ENCODE results near the gene TMEM169. TPM values are rescaled to one million over a fixed set of nuclear protein-coding genes. Genes with fewer than 3 reads are reported as not detected.
A peak's percentile ranks its signal among the peaks of the same experiment; 100 is the strongest.

The TMEM169 gene
- total RNA-seq, 2 donors from 2014 or later: 0.15 to 0.21 TPM

GRCh38 chr2:216103213-216103612 lies 21.5 kb downstream of the TMEM169 start:
- Histone ChIP-seq H3K27me3 (no peaks in the 10 kb centered on the region), H3K9me3 (no peaks in the 10 kb centered on the region), H3K4me1 (no peaks in the 10 kb centered on the region), H3K9ac (ENCODE audit: low read depth in 2 of 2, low read length in 2 of 2) (no peak overlapping the region), H3K36me3 (no peaks in the 10 kb centered on the region), H3K4me3 (no peak overlapping the region), H3K27ac (no peak overlapping the region)
- no peak for DNase-seq
- TF ChIP-seq CTCF (IDR thresholded peaks at IDR 0.05): no peak
- intact Hi-C loops (cut with DNase I): no loop called here

GRCh38 chr2:216104691-216105090 lies 23.0 kb downstream of the TMEM169 start:
- TF ChIP-seq CTCF (IDR thresholded peaks at IDR 0.05): no peak
- H3K9me3 ChIP-seq: no peaks in the 10 kb centered on the region
- no peak overlapping the region for H3K4me3 ChIP-seq
- H3K36me3 ChIP-seq: no peaks in the 10 kb centered on the region
- no peaks in the 10 kb centered on the region for H3K27me3 ChIP-seq
- DNase-seq: no peak
- no peak overlapping the region for H3K27ac ChIP-seq
- H3K9ac ChIP-seq (ENCODE audit: low read depth in 2 of 2, low read length in 2 of 2): no peak overlapping the region
- intact Hi-C loops (cut with DNase I): no loop called here
- H3K4me1 ChIP-seq: no peaks in the 10 kb centered on the region

- no peaks in the 10 kb centered on the region for H3K36me3 ChIP-seq
- DNase-seq: no peak
- H3K4me1 ChIP-seq: no peaks in the 10 kb centered on the region
- no peaks in the 10 kb centered on the region for H3K9me3 ChIP-seq
- intact Hi-C loops (cut with DNase I): loop anchor here (2.0 kb wide), 1 partner anchor 27 kb away; the partner anchor contains the start of genes PECR and TMEM169
- H3K27me3 ChIP-seq: no peaks in the 10 kb centered on the region
- TF ChIP-seq CTCF (IDR thresholded peaks at IDR 0.05): no peak
- H3K27ac ChIP-seq: no peak overlapping the region
- no peak overlapping the region for H3K4me3 ChIP-seq
- no peak overlapping the region for H3K9ac ChIP-seq (ENCODE audit: low read depth in 2 of 2, low read length in 2 of 2)
Observed at GRCh38 chr2:216107320-216107719, 25.6 kb downstream of the TMEM169 start.

GRCh38 chr2:216107760-216108159 lies 26.0 kb downstream of the TMEM169 start:
- H3K9me3 ChIP-seq: no peaks in the 10 kb centered on the region
- H3K4me1 ChIP-seq: no peaks in the 10 kb centered on the region
- H3K36me3 ChIP-seq: no peaks in the 10 kb centered on the region
- no peak for DNase-seq
- no peaks in the 10 kb centered on the region for H3K27me3 ChIP-seq
- no peak for TF ChIP-seq CTCF (IDR thresholded peaks at IDR 0.05)
- no peak overlapping the region for H3K27ac ChIP-seq
- intact Hi-C loops (cut with DNase I): loop anchor here (2.0 kb wide), 1 partner anchor 27 kb away; the partner anchor contains the start of genes PECR and TMEM169
- no peak overlapping the region for H3K4me3 ChIP-seq
- H3K9ac ChIP-seq (ENCODE audit: low read depth in 2 of 2, low read length in 2 of 2): no peak overlapping the region

- intact Hi-C loops (cut with DNase I): no loop called here
- Histone ChIP-seq H3K4me1 (no peaks in the 10 kb centered on the region), H3K27ac (peak overlapping the region; percentile 83), H3K9ac (ENCODE audit: low read depth in 2 of 2, low read length in 2 of 2) (no peak overlapping the region), H3K9me3 (no peaks in the 10 kb centered on the region), H3K36me3 (no peaks in the 10 kb centered on the region), H3K27me3 (no peaks in the 10 kb centered on the region), H3K4me3 (no peak overlapping the region)
- no peak for TF ChIP-seq CTCF (IDR thresholded peaks at IDR 0.05)
- no peak for DNase-seq
Observed at GRCh38 chr2:216108310-216108966, 26.7 kb downstream of the TMEM169 start.

Measured in colonic mucosa (tissue), 4 donors.